ENCODE data around the gene ARHGEF3. TPM values are rescaled to one million over a fixed set of nuclear protein-coding genes. Genes with fewer than 3 reads are reported as not detected.

The ARHGEF3 gene
- total RNA-seq = 10 to 100 TPM; 18.6 to 25.9 TPM
- 10 to 100 TPM; 22.3 to 25.9 TPM for polyA plus RNA-seq (ENCODE audit: insufficient read length in 2 of 2)
- long read RNA-seq, donor 1, transcript ARHGEF3-201 (10 exons, 3,602 nt) = major isoform, 5 of 21 reads
- long read RNA-seq, donor 1, partial matches to known transcripts = 14 of 21 reads
- long read RNA-seq, donor 1, other reads (novel, unspliced or antisense) = 0 of 21 reads
- long read RNA-seq, donor 2 = 0 reads
- long read RNA-seq, donor 3, partial matches to known transcripts = 0 of 4 reads
- long read RNA-seq, donor 3, other reads (novel, unspliced or antisense) = 0 of 4 reads
- long read RNA-seq, donor 4, partial matches to known transcripts = 9 of 14 reads
- long read RNA-seq, donor 4, other reads (novel, unspliced or antisense) = 0 of 14 reads

GRCh38 chr3:56801662-56802377 is at the start of gene ARHGEF3:
Gene ARHGEF3 (minus strand): TSS chr3:56801949. CDS start chr3:56801798, 151 bp downstream.
- DNase-seq (ENCODE audit: low read depth in 4 of 6, low spot score in 6 of 6) = peak in 4 of 6 donors; percentile 59 to 94 (median 86)
- WGBS (ENCODE audit: insufficient coverage) = under 1% methylated on average over 59 of the region's 60 CpGs
- Histone ChIP-seq H3K27me3 (ENCODE audit: control insufficient read depth, insufficient read depth, low read length) (no peaks in the 10 kb centered on the region), H3K4me3 (ENCODE audit: low read depth, low read length) (peak within 1 kb of the TSS; percentile 58), H3K36me3 (ENCODE audit: control insufficient read depth, insufficient read depth, low read length) (no peaks in the 10 kb centered on the region), H3K4me1 (ENCODE audit: control insufficient read depth, insufficient read depth, low read length) (peaks cover 36% of the 10 kb centered on the region), H3K27ac (ENCODE audit: low read depth, low read length) (peak within 1 kb of the TSS; percentile 40), H3K9me3 (ENCODE audit: control insufficient read depth, insufficient read depth, low read length) (no peaks in the 10 kb centered on the region)

GRCh38 chr3:56849698-56850097 is 47.9 kb upstream of the ARHGEF3 start:
- no peaks in the 10 kb centered on the region for H3K4me1 ChIP-seq (ENCODE audit: control insufficient read depth, insufficient read depth, low read length)
- H3K27me3 ChIP-seq (ENCODE audit: control insufficient read depth, insufficient read depth, low read length) = no peaks in the 10 kb centered on the region
- no peak for DNase-seq (ENCODE audit: low read depth in 4 of 6, low spot score in 6 of 6)
- WGBS (ENCODE audit: insufficient coverage) = 93% methylated on average over 2 of the region's 7 CpGs
- H3K36me3 ChIP-seq (ENCODE audit: control insufficient read depth, insufficient read depth, low read length) = no peaks in the 10 kb centered on the region
- no peaks in the 10 kb centered on the region for H3K9me3 ChIP-seq (ENCODE audit: control insufficient read depth, insufficient read depth, low read length)
- H3K4me3 ChIP-seq (ENCODE audit: low read depth, low read length) = no peak overlapping the region
- H3K27ac ChIP-seq (ENCODE audit: low read depth, low read length) = no peak overlapping the region

GRCh38 chr3:56845505-56845904 is 43.8 kb upstream of the ARHGEF3 start:
- no peaks in the 10 kb centered on the region for H3K27me3 ChIP-seq (ENCODE audit: control insufficient read depth, insufficient read depth, low read length)
- no peaks in the 10 kb centered on the region for H3K36me3 ChIP-seq (ENCODE audit: control insufficient read depth, insufficient read depth, low read length)
- no CpG with 5 or more reads among the region's 2 CpGs for WGBS (ENCODE audit: insufficient coverage)
- no peak overlapping the region for H3K4me3 ChIP-seq (ENCODE audit: low read depth, low read length)
- H3K4me1 ChIP-seq (ENCODE audit: control insufficient read depth, insufficient read depth, low read length) = no peaks in the 10 kb centered on the region
- no peak overlapping the region for H3K27ac ChIP-seq (ENCODE audit: low read depth, low read length)
- no peaks in the 10 kb centered on the region for H3K9me3 ChIP-seq (ENCODE audit: control insufficient read depth, insufficient read depth, low read length)
- no peak for DNase-seq (ENCODE audit: low read depth in 4 of 6, low spot score in 6 of 6)

GRCh38 chr3:56844536-56844935 is 42.8 kb upstream of the ARHGEF3 start:
- H3K27ac ChIP-seq (ENCODE audit: low read depth, low read length) = no peak overlapping the region
- H3K4me1 ChIP-seq (ENCODE audit: control insufficient read depth, insufficient read depth, low read length) = no peaks in the 10 kb centered on the region
- DNase-seq (ENCODE audit: low read depth in 4 of 6, low spot score in 6 of 6) = no peak
- H3K4me3 ChIP-seq (ENCODE audit: low read depth, low read length) = no peak overlapping the region
- no peaks in the 10 kb centered on the region for H3K9me3 ChIP-seq (ENCODE audit: control insufficient read depth, insufficient read depth, low read length)
- no peaks in the 10 kb centered on the region for H3K27me3 ChIP-seq (ENCODE audit: control insufficient read depth, insufficient read depth, low read length)
- no peaks in the 10 kb centered on the region for H3K36me3 ChIP-seq (ENCODE audit: control insufficient read depth, insufficient read depth, low read length)

GRCh38 chr3:56839784-56840715 is 38.3 kb upstream of the ARHGEF3 start:
- no peak for DNase-seq (ENCODE audit: low read depth in 4 of 6, low spot score in 6 of 6)
- 71% methylated on average over 5 of the region's 9 CpGs for WGBS (ENCODE audit: insufficient coverage)
- H3K4me3 ChIP-seq (ENCODE audit: low read depth, low read length) = no peak overlapping the region

GRCh38 chr3:56838448-56838847 is 36.7 kb upstream of the ARHGEF3 start:
- H3K4me1 ChIP-seq (ENCODE audit: control insufficient read depth, insufficient read depth, low read length) = no peaks in the 10 kb centered on the region
- H3K27me3 ChIP-seq (ENCODE audit: control insufficient read depth, insufficient read depth, low read length) = no peaks in the 10 kb centered on the region
- no peak for DNase-seq (ENCODE audit: low read depth in 4 of 6, low spot score in 6 of 6)
- no CpG with 5 or more reads among the region's 4 CpGs for WGBS (ENCODE audit: insufficient coverage)
- no peak overlapping the region for H3K4me3 ChIP-seq (ENCODE audit: low read depth, low read length)
- no peaks in the 10 kb centered on the region for H3K36me3 ChIP-seq (ENCODE audit: control insufficient read depth, insufficient read depth, low read length)
- H3K9me3 ChIP-seq (ENCODE audit: control insufficient read depth, insufficient read depth, low read length) = no peaks in the 10 kb centered on the region
- no peak overlapping the region for H3K27ac ChIP-seq (ENCODE audit: low read depth, low read length)

More at GRCh38 chr3:56839784-56840715, 38.3 kb upstream of the ARHGEF3 start:
- Histone ChIP-seq H3K4me1 (ENCODE audit: control insufficient read depth, insufficient read depth, low read length) (no peaks in the 10 kb centered on the region), H3K36me3 (ENCODE audit: control insufficient read depth, insufficient read depth, low read length) (no peaks in the 10 kb centered on the region), H3K9me3 (ENCODE audit: control insufficient read depth, insufficient read depth, low read length) (no peaks in the 10 kb centered on the region), H3K27me3 (ENCODE audit: control insufficient read depth, insufficient read depth, low read length) (no peaks in the 10 kb centered on the region), H3K27ac (ENCODE audit: low read depth, low read length) (no peak overlapping the region)

GRCh38 chr3:56837196-56837955 is 35.6 kb upstream of the ARHGEF3 start:
- Histone ChIP-seq H3K27ac (ENCODE audit: low read depth, low read length) (no peak overlapping the region), H3K27me3 (ENCODE audit: control insufficient read depth, insufficient read depth, low read length) (no peaks in the 10 kb centered on the region), H3K36me3 (ENCODE audit: control insufficient read depth, insufficient read depth, low read length) (no peaks in the 10 kb centered on the region), H3K9me3 (ENCODE audit: control insufficient read depth, insufficient read depth, low read length) (no peaks in the 10 kb centered on the region), H3K4me3 (ENCODE audit: low read depth, low read length) (no peak overlapping the region), H3K4me1 (ENCODE audit: control insufficient read depth, insufficient read depth, low read length) (no peaks in the 10 kb centered on the region)
- 83% methylated on average over 5 of the region's 9 CpGs for WGBS (ENCODE audit: insufficient coverage)
- peak in 1 of 6 donors; percentile 38 for DNase-seq (ENCODE audit: low read depth in 4 of 6, low spot score in 6 of 6)

- WGBS (ENCODE audit: insufficient coverage) = 89% methylated on average over 4 of the region's 9 CpGs
- H3K9me3 ChIP-seq (ENCODE audit: control insufficient read depth, insufficient read depth, low read length) = no peaks in the 10 kb centered on the region
- no peaks in the 10 kb centered on the region for H3K36me3 ChIP-seq (ENCODE audit: control insufficient read depth, insufficient read depth, low read length)
- H3K4me1 ChIP-seq (ENCODE audit: control insufficient read depth, insufficient read depth, low read length) = no peaks in the 10 kb centered on the region
- no peaks in the 10 kb centered on the region for H3K27me3 ChIP-seq (ENCODE audit: control insufficient read depth, insufficient read depth, low read length)
- H3K4me3 ChIP-seq (ENCODE audit: low read depth, low read length) = no peak overlapping the region
- DNase-seq (ENCODE audit: low read depth in 4 of 6, low spot score in 6 of 6) = no peak
- no peak overlapping the region for H3K27ac ChIP-seq (ENCODE audit: low read depth, low read length)
Measured at GRCh38 chr3:56836276-56837163, 34.8 kb upstream of the ARHGEF3 start.

All from spinal cord (tissue), 10 donors.